KMS-11 (cell line): ENCODE measurements around the gene CELF2.

Experiments
- H2AFZ ChIP-seq: fragments of 200-600 bp; sonication (generic); 2 replicates; pipeline ENCODE4 v1.6.1; 2016; ENCODE audit warnings: antibody characterized with exemption, mixed run types, low read depth
- H3K27ac ChIP-seq: fragments of 200-600 bp; sonication (generic); 2 replicates; pipeline ENCODE4 v1.6.1; 2016; ENCODE audit warnings: mild to moderate bottlenecking, mixed run types
- H3K27me3 ChIP-seq: fragments of 200-600 bp; sonication (generic); 2 replicates; pipeline ENCODE4 v1.6.1; 2017; ENCODE audit warnings: mild to moderate bottlenecking, low read depth, mixed run types, moderate library complexity; ENCODE audit not compliant: insufficient read depth
- H3K36me3 ChIP-seq: fragments of 200-600 bp; sonication (generic); 2 replicates; pipeline ENCODE4 v1.6.1; 2017; ENCODE audit warnings: mild to moderate bottlenecking, mixed run types; ENCODE audit not compliant: insufficient read depth
- H3K4me1 ChIP-seq: fragments of 200-600 bp; sonication (generic); 2 replicates; pipeline ENCODE4 v1.6.1; 2016; ENCODE audit warnings: mild to moderate bottlenecking, low read depth, mixed run types; ENCODE audit not compliant: poor library complexity, severe bottlenecking
- H3K4me2 ChIP-seq: fragments of 200-600 bp; sonication (generic); 2 replicates; pipeline ENCODE4 v1.7.0; 2016; ENCODE audit warnings: mild to moderate bottlenecking, mixed run types
- H3K4me3 ChIP-seq: fragments of 200-600 bp; sonication (generic); IDR thresholded peaks from 2 replicates; pipeline ENCODE4 v1.6.1; 2017; ENCODE audit warnings: low read depth, low read length, mixed read lengths; ENCODE audit not compliant: insufficient read depth
- H3K79me2 ChIP-seq: fragments of 200-600 bp; sonication (generic); 2 replicates; pipeline ENCODE4 v1.6.1; 2016; ENCODE audit warnings: low read depth, mixed run types; ENCODE audit not compliant: insufficient read depth
- H3K9ac ChIP-seq: fragments of 200-600 bp; sonication (generic); 2 replicates; pipeline ENCODE4 v1.6.1; 2016; ENCODE audit warnings: mild to moderate bottlenecking, mixed run types
- H4K20me1 ChIP-seq: fragments of 200-600 bp; sonication (generic); 2 replicates; pipeline ENCODE4 v1.6.1; 2016; ENCODE audit warnings: mild to moderate bottlenecking, mixed run types; ENCODE audit not compliant: insufficient read depth
- CTCF ChIP-seq: fragments of 200-600 bp; sonication (generic); conservative IDR thresholded peaks from 2 replicates; pipeline ENCODE4 v1.6.1; 2017; ENCODE audit warnings: low read depth, mild to moderate bottlenecking, antibody characterized with exemption, low read length, moderate library complexity, mixed read lengths

Gene CELF2

GRCh38 chr10:11024596-11024995, 6.9 kb downstream of the CELF2 start:
- no peaks in the 10 kb centered on the region for H3K79me2 ChIP-seq
- no peak overlapping the region for H3K27ac ChIP-seq
- H4K20me1 ChIP-seq, result no peaks in the 10 kb centered on the region
- H3K4me1 ChIP-seq, result peaks cover 10% of the 10 kb centered on the region
- no peak overlapping the region for H3K4me3 ChIP-seq
- no peaks in the 10 kb centered on the region for H3K36me3 ChIP-seq
- TF ChIP-seq CTCF, result no peak
- no peak overlapping the region for H3K9ac ChIP-seq
- H2AFZ ChIP-seq, result no peak overlapping the region
- H3K27me3 ChIP-seq, result no peaks in the 10 kb centered on the region
- no peak overlapping the region for H3K4me2 ChIP-seq

- no peaks in the 10 kb centered on the region for H3K79me2 ChIP-seq
- H2AFZ ChIP-seq, result no peak overlapping the region
- H3K27me3 ChIP-seq, result no peaks in the 10 kb centered on the region
- no peaks in the 10 kb centered on the region for H4K20me1 ChIP-seq
- no peaks in the 10 kb centered on the region for H3K36me3 ChIP-seq
- peaks cover 21% of the 10 kb centered on the region for H3K4me1 ChIP-seq
- no peak for TF ChIP-seq CTCF
- H3K4me3 ChIP-seq, result no peak overlapping the region
- H3K27ac ChIP-seq, result no peak overlapping the region
- H3K9ac ChIP-seq, result no peak overlapping the region
- no peak overlapping the region for H3K4me2 ChIP-seq
Observed at GRCh38 chr10:11025978-11026377, 8.3 kb downstream of the CELF2 start.

GRCh38 chr10:11026773-11027172, 9.1 kb downstream of the CELF2 start:
- Histone ChIP-seq H2AFZ (no peak overlapping the region), H3K4me1 (peaks cover 21% of the 10 kb centered on the region), H4K20me1 (no peaks in the 10 kb centered on the region), H3K36me3 (no peaks in the 10 kb centered on the region), H3K9ac (no peak overlapping the region), H3K27me3 (no peaks in the 10 kb centered on the region), H3K4me3 (no peak overlapping the region), H3K79me2 (no peaks in the 10 kb centered on the region), H3K4me2 (no peak overlapping the region), H3K27ac (no peak overlapping the region)
- no peak for TF ChIP-seq CTCF

GRCh38 chr10:11034762-11035161, 17.1 kb downstream of the CELF2 start:
- Histone ChIP-seq H3K4me3 (no peak overlapping the region), H3K4me2 (no peak overlapping the region), H3K27ac (no peak overlapping the region), H3K27me3 (no peaks in the 10 kb centered on the region), H3K79me2 (no peaks in the 10 kb centered on the region), H3K4me1 (peaks cover 11% of the 10 kb centered on the region), H3K9ac (no peak overlapping the region), H4K20me1 (no peaks in the 10 kb centered on the region), H3K36me3 (no peaks in the 10 kb centered on the region), H2AFZ (no peak overlapping the region)
- TF ChIP-seq CTCF, result no peak
